Mesothelial cell of epicardium (in vitro differentiated cells): ENCODE results near the gene TMEM35A. TPM values are rescaled to one million over a fixed set of nuclear protein-coding genes. Genes with fewer than 3 reads are reported as not detected.

ENCODE experiments used
- DNase-seq, 2 experiments: peaks; one replicate each; pipeline ENCODE4 v3.0.0; 2021; ENCODE audit warnings: low spot score in 2 of 2; ENCODE audit not compliant: unreplicated experiment in 2 of 2
- H3K27ac Mint-ChIP-seq: 2 replicates; pipeline ENCODE4 v1.8.0; 2021; ENCODE audit warnings: mixed read lengths
- H3K27me3 Mint-ChIP-seq: 2 replicates; pipeline ENCODE4 v1.8.0; 2021; ENCODE audit warnings: low read depth, mixed read lengths
- H3K36me3 Mint-ChIP-seq: 2 replicates; pipeline ENCODE4 v1.8.0; 2021; ENCODE audit warnings: mixed read lengths
- H3K4me1 Mint-ChIP-seq: 2 replicates; pipeline ENCODE4 v1.8.0; 2021; ENCODE audit warnings: mixed read lengths
- H3K4me3 Mint-ChIP-seq: 2 replicates; pipeline ENCODE4 v1.8.0; 2021; ENCODE audit warnings: mild to moderate bottlenecking, moderate library complexity, mixed read lengths
- H3K9me3 Mint-ChIP-seq: 2 replicates; pipeline ENCODE4 v1.8.0; 2021; ENCODE audit warnings: mixed read lengths
- total RNA-seq: library from RNA; stranded (reverse); gene quantifications from 3 replicates; pipeline ENCODE4 v1.2.1, GENCODE V29; 2021
- TF ChIP-seq, protein P1 (sequence below): fragments of 200-600 bp; sonication (generic); IDR thresholded peaks from one replicate; pipeline ENCODE4 v1.5.0; 2021; ENCODE audit warnings: antibody characterized with exemption; ENCODE audit not compliant: unreplicated experiment

TMEM35A gene
- total RNA-seq, 1 donor from 2014 or later, result 6.8 TPM

DNA sequence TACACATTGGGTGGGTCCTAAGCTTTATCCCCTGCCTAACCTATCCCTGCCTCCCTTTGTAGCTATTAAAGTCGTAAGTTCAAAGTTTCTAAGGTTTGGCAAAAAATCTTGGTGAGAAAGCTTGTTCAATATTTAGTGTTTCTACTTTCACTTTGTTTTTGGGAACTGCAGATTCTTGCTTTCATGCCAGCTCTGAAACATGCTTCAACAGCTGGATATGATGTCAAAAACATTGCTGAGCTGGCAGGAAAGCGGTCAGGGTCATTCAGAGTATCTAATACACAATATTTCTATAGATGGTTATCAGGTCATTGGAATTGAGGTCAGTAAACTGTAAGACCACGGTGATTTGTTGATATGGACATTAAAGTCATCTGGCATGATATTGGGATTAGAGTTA is 39.0 kb downstream of the TMEM35A start:
- Mint-ChIP-seq H3K9me3 (peaks cover 18% of the 10 kb centered on the region), H3K27me3 (no peaks in the 10 kb centered on the region), H3K4me3 (no peak overlapping the region), H3K27ac (no peak overlapping the region), H3K4me1 (no peaks in the 10 kb centered on the region), H3K36me3 (peaks cover 12% of the 10 kb centered on the region)
- no peak for DNase-seq
- TF ChIP-seq, protein P1, sequence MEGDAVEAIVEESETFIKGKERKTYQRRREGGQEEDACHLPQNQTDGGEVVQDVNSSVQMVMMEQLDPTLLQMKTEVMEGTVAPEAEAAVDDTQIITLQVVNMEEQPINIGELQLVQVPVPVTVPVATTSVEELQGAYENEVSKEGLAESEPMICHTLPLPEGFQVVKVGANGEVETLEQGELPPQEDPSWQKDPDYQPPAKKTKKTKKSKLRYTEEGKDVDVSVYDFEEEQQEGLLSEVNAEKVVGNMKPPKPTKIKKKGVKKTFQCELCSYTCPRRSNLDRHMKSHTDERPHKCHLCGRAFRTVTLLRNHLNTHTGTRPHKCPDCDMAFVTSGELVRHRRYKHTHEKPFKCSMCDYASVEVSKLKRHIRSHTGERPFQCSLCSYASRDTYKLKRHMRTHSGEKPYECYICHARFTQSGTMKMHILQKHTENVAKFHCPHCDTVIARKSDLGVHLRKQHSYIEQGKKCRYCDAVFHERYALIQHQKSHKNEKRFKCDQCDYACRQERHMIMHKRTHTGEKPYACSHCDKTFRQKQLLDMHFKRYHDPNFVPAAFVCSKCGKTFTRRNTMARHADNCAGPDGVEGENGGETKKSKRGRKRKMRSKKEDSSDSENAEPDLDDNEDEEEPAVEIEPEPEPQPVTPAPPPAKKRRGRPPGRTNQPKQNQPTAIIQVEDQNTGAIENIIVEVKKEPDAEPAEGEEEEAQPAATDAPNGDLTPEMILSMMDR, result no peak

DNA sequence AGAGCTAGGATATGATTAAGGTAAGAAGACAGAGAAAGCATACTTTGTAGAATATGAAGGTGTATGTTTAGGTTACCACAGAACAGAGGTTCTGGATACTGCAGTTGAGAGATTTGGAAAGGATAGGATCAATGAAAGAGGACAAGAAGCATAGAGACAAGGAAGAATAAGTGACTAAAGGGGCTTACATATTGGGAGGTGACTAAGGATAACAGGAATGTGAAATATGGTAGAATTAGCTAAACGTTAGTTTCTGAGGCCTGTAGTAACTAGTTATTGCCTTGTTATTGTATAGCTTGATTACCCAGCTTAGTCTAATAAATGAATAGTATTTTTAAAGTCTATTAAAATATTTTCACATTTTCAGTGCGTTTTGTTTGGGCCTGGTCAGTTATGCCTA is 57.6 kb downstream of the TMEM35A start:
- Mint-ChIP-seq H3K27me3 (no peaks in the 10 kb centered on the region), H3K36me3 (peaks cover 26% of the 10 kb centered on the region), H3K4me1 (no peaks in the 10 kb centered on the region), H3K4me3 (no peak overlapping the region), H3K9me3 (peaks cover 39% of the 10 kb centered on the region), H3K27ac (no peak overlapping the region)
- no peak for DNase-seq
- TF ChIP-seq, protein P1, result no peak

Other genes starting within 250 kb of the TMEM35A start
- not detected in 3 replicates for gene NOX1, start 204.5 kb upstream of the TMEM35A start, total RNA-seq
- gene XKRX, start 150.0 kb upstream of the TMEM35A start, total RNA-seq, result 0.90 to 1.0 TPM (median 0.96 TPM) in 3 replicates
- not detected in 3 replicates for gene ARL13A, start 109.2 kb upstream of the TMEM35A start, total RNA-seq
- 18.1 to 20.7 TPM (median 18.2 TPM) in 3 replicates for gene TRMT2B, start 26.8 kb upstream of the TMEM35A start, total RNA-seq
- gene CENPI, start 19.3 kb downstream of the TMEM35A start, total RNA-seq, result 7.7 to 9.6 TPM (median 8.3 TPM) in 3 replicates
- 3.9 to 4.4 TPM (median 4.2 TPM) in 3 replicates for gene DRP2, start 140.9 kb downstream of the TMEM35A start, total RNA-seq
- gene TAF7L, start 212.5 kb downstream of the TMEM35A start, total RNA-seq, result 0.36 to 0.53 TPM (median 0.45 TPM) in 3 replicates